Small intestine (tissue), 7 donors: ENCODE data around the gene PRKACB. TPM values are rescaled to one million over a fixed set of nuclear protein-coding genes. Genes with fewer than 3 reads are reported as not detected.

ENCODE experiments used
- DNase-seq, 2 donors: peaks; one replicate each; pipeline versions ENCODE4 v3.0.0 to v3.0.0-alpha.2; 2013
- FAIRE-seq: peaks from 2 replicates; lab custom pipeline; 2012; peaks lifted over from hg19 to GRCh38; lab: Jason Lieb, UNC
- H3K27ac ChIP-seq, 3 donors: one replicate each; pipeline ENCODE4 v1.5.1; 2013; ENCODE audit warnings: low read length in 2 of 3, mild to moderate bottlenecking in 2 of 3, control low read depth in 1 of 3, inconsistent platforms in 1 of 3, low read depth in 1 of 3, moderate library complexity in 1 of 3
- H3K27me3 ChIP-seq, 3 donors: one replicate each; pipeline ENCODE4 v1.6.1; 2013; ENCODE audit warnings: low read length in 3 of 3, inconsistent platforms in 1 of 3; ENCODE audit not compliant: control insufficient read depth in 3 of 3, insufficient read depth in 3 of 3
- H3K36me3 ChIP-seq, 3 donors: one replicate each; pipeline ENCODE4 v1.6.1; 2013; ENCODE audit warnings: low read length in 3 of 3, inconsistent platforms in 1 of 3, low read depth in 1 of 3, mild to moderate bottlenecking in 1 of 3, moderate library complexity in 1 of 3; ENCODE audit not compliant: control insufficient read depth in 3 of 3, insufficient read depth in 2 of 3
- H3K4me1 ChIP-seq, 3 donors: one replicate each; pipeline ENCODE4 v1.6.1; 2013; ENCODE audit warnings: low read length in 2 of 3, inconsistent platforms in 1 of 3, low read depth in 1 of 3, mild to moderate bottlenecking in 1 of 3, moderate library complexity in 1 of 3; ENCODE audit not compliant: control insufficient read depth in 3 of 3, insufficient read depth in 2 of 3
- H3K4me3 ChIP-seq, 3 donors: one replicate each; pipeline ENCODE4 v1.5.1; 2013; ENCODE audit warnings: low read length in 3 of 3, control low read depth in 1 of 3, inconsistent platforms in 1 of 3, low read depth in 1 of 3, mild to moderate bottlenecking in 1 of 3, moderate library complexity in 1 of 3
- H3K9me3 ChIP-seq, 2 donors: one replicate each; pipeline ENCODE4 v1.6.1; 2013; ENCODE audit warnings: low read depth in 1 of 2, low read length in 1 of 2; ENCODE audit not compliant: control insufficient read depth in 2 of 2, insufficient read depth in 1 of 2
- WGBS, 3 donors: extraction: QIAGEN DNeasy Blood & Tissue Kit; methylation state at CpG; one replicate each; pipeline ENCODE4 v1.1.7; 2013; 5-methylcytosine and 5-hydroxymethylcytosine counted together
- polyA plus RNA-seq, 4 donors: library from polyadenylated mRNA; stranded (reverse) in 3 of 4; unstranded in 1 of 4; fragments of 200-250 nt in 3 of 4; fragments of 120-200 nt in 1 of 4; gene quantifications; one replicate each; pipeline versions ENCODE4 v1.2.1 to v1.2.3, GENCODE V29; 2013
- donor health status: healthy with polysubstance abuse.
- donor health status: control.
- donor health status: control.
- donor health status: Bipolar disorder and iron deficiency.
- donor health status: healthy.

PRKACB gene
- polyA plus RNA-seq, 4 donors = 1.8 to 29.4 (median 7.3) TPM

GRCh38 chr1:84171481-84171880, 27.4 kb downstream of the PRKACB start:
- no peak overlapping the region for H3K27ac ChIP-seq
- FAIRE-seq (peak; percentile 15), DNase-seq (no peak)
- H3K9me3 ChIP-seq = no peaks in the 10 kb centered on the region
- no peaks in the 10 kb centered on the region for H3K36me3 ChIP-seq
- H3K4me1 ChIP-seq = peaks cover 0 to 4% (median 3%) of the 10 kb centered on the region in 3 donors
- 75 to 87% (median 79%) methylated on average over 2 of the region's 2 CpGs for WGBS, 3 donors
- H3K4me3 ChIP-seq = no peak overlapping the region
- H3K27me3 ChIP-seq = no peaks in the 10 kb centered on the region

- Histone ChIP-seq H3K9me3 (no peaks in the 10 kb centered on the region), H3K27me3 (no peaks in the 10 kb centered on the region), H3K27ac (peak overlapping the region in 1 of 3 donors; percentile 4), H3K4me1 (peaks cover 0 to 4% (median 3%) of the 10 kb centered on the region in 3 donors), H3K36me3 (no peaks in the 10 kb centered on the region), H3K4me3 (no peak overlapping the region)
- 83 to 88% (median 85%) methylated on average over 4 of the region's 4 CpGs for WGBS, 3 donors
- FAIRE-seq (no peak), DNase-seq (peak; percentile 35 to 60)
These were observed 30.0 kb downstream of the PRKACB start for GRCh38 chr1:84174051-84174556.

GRCh38 chr1:84181350-84182005, 37.4 kb downstream of the PRKACB start:
- Histone ChIP-seq H3K4me3 (no peak overlapping the region), H3K36me3 (peaks cover 0 to 4% (median 0%) of the 10 kb centered on the region in 3 donors), H3K9me3 (peaks cover 0 to 3% of the 10 kb centered on the region in 2 donors), H3K4me1 (no peaks in the 10 kb centered on the region), H3K27ac (no peak overlapping the region), H3K27me3 (no peaks in the 10 kb centered on the region)
- FAIRE-seq = no peak
- DNase-seq = no peak

GRCh38 chr1:84190455-84190854, 46.4 kb downstream of the PRKACB start:
- FAIRE-seq = no peak
- Histone ChIP-seq H3K36me3 (peaks cover 0 to 10% (median 4%) of the 10 kb centered on the region in 3 donors), H3K4me3 (no peak overlapping the region), H3K9me3 (peaks cover 2 to 22% of the 10 kb centered on the region in 2 donors), H3K4me1 (no peaks in the 10 kb centered on the region), H3K27ac (no peak overlapping the region), H3K27me3 (no peaks in the 10 kb centered on the region)
- no peak for DNase-seq
- 87 to 94% (median 92%) methylated on average over 1 of the region's 1 CpG for WGBS, 3 donors

GRCh38 chr1:84192681-84193080, 48.6 kb downstream of the PRKACB start:
- peaks cover 2 to 18% of the 10 kb centered on the region in 2 donors for H3K9me3 ChIP-seq
- H3K27ac ChIP-seq = no peak overlapping the region
- no peaks in the 10 kb centered on the region for H3K27me3 ChIP-seq
- 72 to 91% (median 87%) methylated on average over 3 of the region's 3 CpGs for WGBS, 3 donors
- H3K36me3 ChIP-seq = peaks cover 0 to 6% (median 4%) of the 10 kb centered on the region in 3 donors
- no peaks in the 10 kb centered on the region for H3K4me1 ChIP-seq
- H3K4me3 ChIP-seq = no peak overlapping the region
- FAIRE-seq = no peak
- no peak for DNase-seq

- H3K27me3 ChIP-seq = no peaks in the 10 kb centered on the region
- DNase-seq = no peak
- FAIRE-seq = no peak
- H3K9me3 ChIP-seq = peaks cover 2 to 4% of the 10 kb centered on the region in 2 donors
- 96 to 98% (median 96%) methylated on average over 6 of the region's 6 CpGs for WGBS, 3 donors
- H3K27ac ChIP-seq = no peak overlapping the region
- no peak overlapping the region for H3K4me3 ChIP-seq
- no peaks in the 10 kb centered on the region for H3K4me1 ChIP-seq
- H3K36me3 ChIP-seq = peaks cover 0 to 7% (median 0%) of the 10 kb centered on the region in 3 donors
These were observed 54.8 kb downstream of the PRKACB start for GRCh38 chr1:84198832-84199231.

GRCh38 chr1:84199257-84199656, 55.2 kb downstream of the PRKACB start:
- FAIRE-seq = no peak
- WGBS, 3 donors = 97% methylated on average over 1 of the region's 1 CpG
- no peak overlapping the region for H3K27ac ChIP-seq
- no peak overlapping the region for H3K4me3 ChIP-seq
- H3K27me3 ChIP-seq = no peaks in the 10 kb centered on the region
- DNase-seq = no peak
- peaks cover 2 to 4% of the 10 kb centered on the region in 2 donors for H3K9me3 ChIP-seq
- H3K4me1 ChIP-seq = no peaks in the 10 kb centered on the region
- H3K36me3 ChIP-seq = peaks cover 0 to 7% (median 0%) of the 10 kb centered on the region in 3 donors

GRCh38 chr1:84202126-84202525, 58.1 kb downstream of the PRKACB start:
- no peaks in the 10 kb centered on the region for H3K9me3 ChIP-seq
- FAIRE-seq (no peak), DNase-seq (no peak)

More at GRCh38 chr1:84202126-84202525, 58.1 kb downstream of the PRKACB start:
- Histone ChIP-seq H3K27ac (no peak overlapping the region), H3K27me3 (no peaks in the 10 kb centered on the region), H3K4me3 (no peak overlapping the region), H3K36me3 (peaks cover 0 to 3% (median 0%) of the 10 kb centered on the region in 3 donors), H3K4me1 (no peaks in the 10 kb centered on the region)
